Fibroblast of mammary gland (primary cell): ENCODE data around the gene DNAJB4.

ENCODE experiments used
- DNase-seq: peaks from one replicate; pipeline ENCODE4 v3.0.0-alpha.2; 2010; ENCODE audit warnings: low read depth
- H3K4me3 ChIP-seq: 2 replicates; pipeline ENCODE4 v1.5.1; 2011; ENCODE audit warnings: low read depth, mild to moderate bottlenecking, low read length, moderate library complexity; ENCODE audit not compliant: control insufficient read depth
- CTCF ChIP-seq: conservative IDR thresholded peaks from 2 replicates; pipeline ENCODE4 v1.5.1; 2011; ENCODE audit warnings: low read depth, low read length, inconsistent platforms; ENCODE audit not compliant: control insufficient read depth, insufficient read depth

The DNAJB4 gene

GRCh38 chr1:78003070-78003746, 1.5 kb upstream of the DNAJB4 start:
- no peak for DNase-seq
- no peak for TF ChIP-seq CTCF
- H3K4me3 ChIP-seq, result peak overlapping the region; percentile 82

GRCh38 chr1:78003882-78004718, 639 bp upstream of the DNAJB4 start:
- peak; percentile 78 for DNase-seq
- no peak for TF ChIP-seq CTCF
- peak overlapping the region; percentile 82 for H3K4me3 ChIP-seq

DNA sequence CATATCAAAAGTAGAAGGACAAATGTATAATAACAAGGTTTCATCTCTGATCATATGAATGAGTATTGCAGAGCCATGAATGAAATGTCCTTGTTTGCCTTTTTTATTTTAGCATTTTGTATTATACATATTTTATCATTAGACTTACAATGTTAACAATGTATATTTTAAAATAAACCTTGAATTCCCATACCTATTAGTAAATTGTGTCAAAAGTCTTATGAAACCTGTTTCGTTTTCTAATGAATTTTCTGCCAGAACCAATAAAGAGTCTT, 646 bp downstream of the DNAJB4 start:
- H3K4me3 ChIP-seq, result peak overlapping the region; percentile 82
- TF ChIP-seq CTCF, result no peak
- DNase-seq, result no peak

GRCh38 chr1:78005755-78006154, 1.0 kb downstream of the DNAJB4 start:
- no peak for TF ChIP-seq CTCF

GRCh38 chr1:78006521-78006920, 1.8 kb downstream of the DNAJB4 start:
- DNase-seq, result no peak
- TF ChIP-seq CTCF, result no peak
- peak overlapping the region; percentile 82 for H3K4me3 ChIP-seq

More at GRCh38 chr1:78005755-78006154, 1.0 kb downstream of the DNAJB4 start:
- DNase-seq, result peak; percentile 91
- H3K4me3 ChIP-seq, result peak overlapping the region; percentile 82

DNA sequence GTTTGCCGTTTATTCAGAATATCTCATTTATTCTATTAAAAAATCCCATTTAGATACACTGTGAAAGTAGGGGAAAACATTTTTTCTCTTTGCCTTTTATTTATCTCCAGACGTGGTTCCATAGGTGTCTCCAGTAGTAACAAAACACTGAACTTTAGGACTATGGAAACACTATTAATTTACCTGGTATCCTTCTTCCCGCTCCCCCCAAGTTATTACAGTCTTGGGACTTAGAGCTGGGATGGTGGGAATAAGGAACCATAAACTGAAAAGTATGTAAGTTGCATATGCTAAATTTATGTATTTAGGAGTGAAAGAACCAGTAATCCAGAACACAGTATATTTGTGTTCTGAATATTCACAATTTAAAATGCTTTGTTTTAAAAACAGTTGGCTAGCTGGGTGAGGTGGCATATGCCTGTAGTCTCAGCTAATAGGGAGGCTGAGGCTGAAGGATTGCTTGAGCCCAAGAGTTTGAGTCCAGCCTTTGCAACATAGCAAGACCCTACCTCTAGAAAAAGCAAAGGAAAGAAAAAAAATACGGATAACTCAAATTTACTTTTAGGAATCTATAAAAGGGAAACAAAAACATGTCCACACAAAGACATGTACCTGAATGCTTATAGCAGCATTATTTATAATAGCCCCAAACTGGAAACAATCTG, 3.1 kb downstream of the DNAJB4 start:
- H3K4me3 ChIP-seq, result peak overlapping the region; percentile 82
- no peak for DNase-seq
- TF ChIP-seq CTCF, result no peak
